HCEC 1CT (cell line): Measurements from ENCODE around the gene SLC5A1.
A peak's percentile ranks its signal among the peaks of the same experiment; 100 is the strongest.
"Not testable (repeated sequence)": the region's sequence is repeated elsewhere in the genome, so short reads cannot be mapped to it uniquely, and the experiment has no call there.

ENCODE experiments used
- DNase-seq: peaks from one replicate; pipeline ENCODE4 v3.0.0-alpha.2; 2017

Gene SLC5A1

DNA sequence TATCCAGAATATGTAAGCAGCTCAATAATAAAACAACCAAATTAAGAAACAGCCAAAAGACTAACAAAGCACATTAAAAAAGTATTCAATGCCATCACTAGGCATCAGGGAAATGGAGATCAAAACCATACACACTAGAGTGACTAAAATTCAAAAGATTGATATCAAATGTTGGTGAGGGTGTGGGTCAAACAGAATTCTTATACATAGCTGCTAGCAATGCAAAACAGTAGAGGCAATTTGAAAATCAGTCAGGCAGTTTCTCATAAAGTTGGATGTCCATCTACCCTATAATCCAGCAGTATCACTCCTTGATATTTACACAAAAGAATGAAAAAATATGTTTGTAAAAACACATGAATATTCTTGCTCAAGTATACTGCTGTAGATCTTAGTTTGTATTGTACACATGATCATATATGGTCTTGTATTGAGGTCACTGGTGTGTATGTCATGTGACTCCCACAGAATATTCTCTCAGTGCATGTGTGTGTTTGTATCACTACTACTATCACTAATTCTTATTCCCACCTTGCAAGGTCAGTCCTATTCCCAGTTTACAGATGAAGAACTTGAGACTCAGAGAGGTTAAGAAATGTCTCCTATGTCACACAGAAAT, 54.9 kb downstream of the SLC5A1 start:
- no peak for DNase-seq

DNA sequence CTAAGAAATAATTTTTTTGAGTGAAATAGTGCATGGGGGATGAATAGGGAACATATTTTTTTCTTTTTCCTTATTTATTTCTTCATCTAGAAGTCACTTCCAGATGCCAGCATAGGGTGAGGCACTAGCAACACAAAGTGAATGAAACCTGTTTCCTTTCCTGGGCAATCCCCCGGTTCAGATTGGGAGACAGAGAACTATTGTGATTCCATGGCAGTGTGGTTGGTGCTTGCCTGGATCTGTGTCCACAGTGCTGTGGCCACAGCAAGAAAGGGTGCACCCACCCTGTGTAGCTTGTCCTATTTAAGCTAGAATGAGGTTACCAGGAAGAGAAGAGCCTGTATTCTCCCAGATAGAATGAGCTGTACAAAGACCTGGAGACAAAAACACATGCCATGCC, 57.6 kb downstream of the SLC5A1 start:
- DNase-seq = no peak

DNA sequence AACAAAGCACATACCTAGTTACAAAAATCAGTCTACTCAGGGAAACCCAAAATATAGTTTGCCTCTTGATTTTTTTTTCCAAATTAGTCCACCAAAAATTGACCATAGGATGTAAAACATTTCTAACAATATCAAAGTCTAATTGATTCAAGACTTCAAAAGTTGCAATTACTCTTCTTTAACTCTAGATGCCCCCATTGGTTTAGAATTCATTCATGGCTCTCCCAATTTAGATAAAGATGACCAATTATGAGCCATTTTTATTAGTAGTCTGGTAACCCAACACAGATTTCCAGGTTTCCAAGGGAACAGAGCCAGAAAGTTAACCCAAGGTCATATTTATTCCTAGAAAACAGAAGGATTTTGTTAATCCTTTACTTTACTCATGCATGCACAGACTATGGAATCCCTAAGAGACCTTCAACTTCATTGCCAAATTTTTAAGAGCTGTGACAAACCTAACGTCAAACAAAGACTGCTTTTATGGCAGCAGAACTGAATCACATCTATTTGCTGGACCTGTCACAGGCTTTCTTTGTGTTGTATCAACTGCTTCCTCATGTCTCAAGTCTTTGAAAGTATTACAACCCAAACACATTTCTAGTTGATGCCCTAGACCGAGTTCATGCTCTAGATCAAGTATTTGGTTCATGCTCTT, 60.7 kb downstream of the SLC5A1 start:
- peak; percentile 21 for DNase-seq

DNA sequence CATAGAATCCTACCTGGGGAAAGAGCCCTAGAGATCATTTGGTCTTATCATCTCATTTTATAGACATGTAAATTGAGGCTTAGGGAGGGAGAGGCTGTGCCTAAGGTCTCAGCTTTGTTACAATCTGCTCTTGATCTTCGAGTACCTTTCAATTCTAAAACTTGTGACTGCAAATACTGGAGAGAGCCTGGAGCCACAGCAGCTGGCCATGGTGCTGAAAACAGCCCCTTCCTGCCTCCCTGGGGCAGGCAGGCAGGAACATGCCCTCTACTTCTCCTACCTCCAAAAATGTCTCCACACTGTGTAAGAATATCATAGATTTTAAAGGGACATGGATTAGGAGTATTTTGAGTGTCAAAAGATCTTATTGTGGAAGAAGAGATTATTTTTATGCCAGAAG, 63.9 kb downstream of the SLC5A1 start:
- no peak for DNase-seq

DNA sequence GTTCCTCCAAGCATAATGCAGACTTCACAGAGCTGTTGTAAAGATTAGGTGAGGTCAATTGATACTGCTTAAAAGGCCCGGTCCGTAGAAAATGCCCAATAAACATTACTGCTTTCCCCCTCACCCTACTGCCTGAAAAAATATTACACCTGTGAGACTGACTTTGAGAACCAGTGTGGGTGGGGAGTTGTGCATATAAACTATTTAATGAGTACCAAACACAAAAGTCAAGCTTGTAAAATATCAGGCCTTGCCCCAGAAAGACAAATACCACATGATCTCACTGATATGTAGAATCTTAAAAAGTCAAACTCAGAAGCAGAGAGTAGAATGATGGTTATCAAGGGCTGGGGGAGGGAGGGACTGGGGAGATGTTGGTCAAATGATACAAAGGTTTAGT, 69.3 kb downstream of the SLC5A1 start:
- no peak for DNase-seq

DNA sequence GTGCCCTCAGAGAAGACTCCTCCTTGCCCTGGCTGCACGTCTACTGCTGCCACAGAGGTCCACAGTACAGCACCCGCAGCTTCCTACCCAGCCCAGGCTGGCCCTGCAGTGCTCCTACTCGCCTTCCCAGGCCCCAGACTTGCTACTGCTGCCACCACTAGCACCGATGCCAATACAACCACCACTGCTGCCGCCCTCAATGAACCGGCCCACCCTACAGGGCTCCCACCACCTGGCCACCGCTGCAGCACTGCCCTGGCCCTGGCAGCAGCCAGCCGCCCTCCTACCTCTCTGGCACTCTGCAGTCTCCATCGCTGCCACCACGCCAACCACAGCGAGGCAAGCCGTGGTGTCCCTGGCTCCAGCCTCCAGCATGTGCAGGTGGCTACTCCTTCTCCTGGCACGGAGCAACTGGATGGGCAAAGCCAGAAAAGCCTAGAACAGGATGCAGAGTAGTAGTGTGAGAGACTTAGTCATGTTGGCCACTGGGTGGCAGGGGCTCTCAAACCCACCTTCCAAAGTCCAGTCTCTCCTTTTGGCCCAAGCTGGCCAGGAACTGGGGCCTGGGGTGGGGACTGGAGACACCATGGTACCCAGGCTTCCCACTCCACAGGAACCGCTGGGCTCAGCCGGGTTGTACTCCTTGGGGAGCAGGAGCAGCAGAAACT, 76.6 kb downstream of the SLC5A1 start:
- no peak for DNase-seq

DNA sequence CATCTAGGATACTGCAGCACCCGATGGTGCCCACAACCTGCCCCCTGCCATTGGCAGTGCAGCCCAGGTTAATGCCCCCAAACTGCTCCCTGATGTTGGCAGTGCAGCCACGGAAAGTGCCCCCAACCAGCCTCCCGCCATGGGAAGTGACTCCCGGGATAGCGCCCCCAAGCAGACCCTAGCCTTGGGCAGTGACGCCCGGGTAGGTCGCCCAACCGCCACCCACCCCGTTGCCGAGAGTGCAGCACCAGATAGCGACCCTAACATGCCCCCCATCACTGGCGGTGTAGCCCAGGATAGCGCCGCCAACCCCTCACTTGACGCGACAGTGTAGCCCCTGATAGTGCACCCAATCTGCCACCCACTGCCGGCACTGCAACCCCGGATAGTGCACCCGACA, 77.5 kb downstream of the SLC5A1 start:
- DNase-seq = no peak

DNA sequence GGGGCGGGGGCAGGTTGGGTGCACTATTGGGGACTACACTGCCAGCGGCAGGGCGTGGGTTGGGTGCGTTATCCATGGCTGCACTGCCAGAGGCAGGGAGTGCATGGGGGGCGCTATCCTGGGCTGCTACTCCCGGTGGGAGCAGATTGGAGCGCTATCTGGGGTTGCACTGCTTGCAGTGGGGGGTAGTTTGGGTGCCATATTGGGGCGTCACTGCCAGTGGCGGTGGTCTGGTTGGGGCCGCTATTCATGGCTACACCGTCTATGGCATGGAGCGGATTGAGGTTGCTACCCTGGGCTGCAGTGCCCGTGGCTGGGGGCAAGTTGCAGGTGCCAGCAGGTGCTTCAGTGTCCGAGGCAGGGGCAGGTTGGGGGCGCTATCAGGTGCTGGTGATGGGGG, 79.8 kb downstream of the SLC5A1 start:
- DNase-seq = no peak

DNA sequence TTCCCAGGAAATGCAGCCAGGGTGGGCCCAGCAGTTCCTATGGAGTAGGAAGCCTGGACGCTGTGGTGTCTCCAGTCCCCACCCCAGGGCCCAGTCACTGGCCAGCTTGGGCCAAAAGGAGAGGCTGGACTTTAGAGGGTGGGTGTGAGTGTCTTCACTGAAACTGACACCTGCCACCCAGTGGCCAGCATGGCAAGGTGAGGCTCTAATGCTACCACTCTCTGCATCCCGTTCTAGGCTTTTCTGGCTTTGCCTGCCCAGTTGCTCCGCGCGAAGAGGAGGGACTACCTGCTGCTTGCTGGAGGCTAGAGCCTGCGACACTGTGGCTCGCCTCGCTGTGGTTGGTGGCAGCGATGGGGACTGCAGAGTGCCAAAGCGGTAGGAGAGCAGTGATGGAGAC, 80.6 kb downstream of the SLC5A1 start:
- DNase-seq = no peak

DNA sequence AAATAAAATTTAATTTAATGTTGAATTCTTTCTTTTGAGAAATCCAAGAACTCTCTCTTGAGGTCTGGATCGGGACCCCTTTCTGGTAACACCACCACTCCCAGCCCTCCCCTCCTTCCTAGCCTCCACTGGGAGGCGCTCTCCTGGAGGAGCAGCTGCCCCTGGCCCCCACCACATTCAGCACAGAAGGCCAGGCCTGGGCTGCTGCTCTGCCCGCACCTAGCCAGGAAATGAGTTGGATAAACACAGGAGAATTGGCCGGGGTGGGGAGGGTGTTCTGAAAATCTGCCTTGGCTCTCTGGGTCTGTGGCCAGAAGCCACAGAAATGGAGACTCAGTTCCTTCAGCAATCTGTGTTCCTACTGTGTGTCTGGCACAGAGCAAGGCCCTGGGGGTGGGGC, 84.8 kb downstream of the SLC5A1 start:
- no peak for DNase-seq

DNA sequence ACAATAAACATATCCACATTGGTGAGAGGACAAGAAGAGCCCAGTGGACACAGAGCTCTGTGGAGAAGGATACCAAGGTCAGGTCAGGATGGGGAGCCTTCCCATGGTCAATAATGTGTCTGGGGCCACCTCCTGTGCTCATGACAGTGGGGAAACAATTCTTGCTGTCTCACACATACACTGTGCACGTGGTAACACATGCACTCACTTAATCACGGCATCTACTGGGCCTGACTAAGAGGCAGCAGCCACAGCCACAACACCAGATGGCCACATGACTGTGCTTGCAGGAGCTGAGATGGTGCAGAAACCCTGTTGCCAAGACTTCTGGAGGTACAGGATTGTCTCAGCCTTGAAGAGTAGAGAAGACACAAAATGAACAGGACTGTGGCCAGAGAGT, 87.4 kb downstream of the SLC5A1 start:
- DNase-seq = no peak

DNA sequence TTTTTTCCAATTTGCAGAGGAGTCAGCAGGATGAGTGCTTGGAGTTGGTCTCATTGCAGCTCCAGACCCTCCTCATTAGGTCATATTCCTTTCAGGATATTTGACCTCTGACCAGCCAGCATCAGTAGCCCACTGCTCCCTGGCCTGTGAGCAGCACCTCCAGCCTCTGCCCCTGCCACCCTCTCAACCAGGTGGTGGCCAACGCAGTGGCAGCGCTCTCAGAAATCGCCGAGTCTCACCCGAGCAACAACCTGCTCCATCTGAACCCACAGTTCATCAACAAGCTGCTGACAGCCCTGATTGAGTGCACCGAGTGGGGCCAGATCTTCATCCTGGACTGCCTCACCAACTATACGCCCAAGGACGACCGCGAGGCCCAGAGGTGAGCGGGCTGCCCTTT, 89.1 kb downstream of the SLC5A1 start:
- DNase-seq = no peak

DNA sequence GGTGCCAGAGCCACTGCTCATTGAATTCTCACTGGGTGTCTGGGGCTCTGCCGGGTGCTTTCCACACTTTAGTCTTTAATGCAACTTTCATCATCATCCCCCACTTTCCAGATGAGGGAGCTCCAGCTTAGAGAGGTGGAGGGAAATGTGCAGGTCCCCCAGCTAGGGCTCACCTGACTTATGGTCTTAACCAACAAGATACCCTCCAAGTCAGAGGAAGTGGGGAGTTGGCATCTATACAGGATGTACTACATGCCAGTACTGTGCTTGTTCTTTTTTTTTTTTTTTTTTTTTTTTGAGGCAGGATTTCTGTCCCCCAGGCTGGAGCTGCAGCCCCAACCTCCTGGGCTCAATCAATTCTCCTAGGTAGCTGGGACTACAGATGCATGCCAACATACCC, 89.7 kb downstream of the SLC5A1 start:
- no peak for DNase-seq

DNA sequence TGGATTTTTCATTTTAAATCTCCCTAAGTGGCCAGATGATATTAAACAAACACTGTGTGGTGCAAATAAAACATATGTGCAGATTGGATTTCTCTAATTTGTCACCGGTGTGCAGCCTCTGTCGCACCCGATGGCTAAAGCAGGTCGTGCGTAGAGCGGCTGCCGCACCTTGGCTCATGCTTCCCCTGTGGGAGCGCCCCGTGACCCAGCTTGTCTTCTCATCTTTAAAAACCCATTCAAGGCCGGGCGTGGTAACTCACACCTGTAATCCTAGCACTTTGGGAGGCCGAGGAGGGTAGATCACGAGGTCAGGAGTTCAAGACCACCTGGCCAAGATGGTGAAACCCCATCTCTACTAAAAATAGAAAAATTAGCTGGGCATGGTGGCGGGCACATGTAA, 91.7 kb downstream of the SLC5A1 start:
- not testable (repeated sequence) for DNase-seq

DNA sequence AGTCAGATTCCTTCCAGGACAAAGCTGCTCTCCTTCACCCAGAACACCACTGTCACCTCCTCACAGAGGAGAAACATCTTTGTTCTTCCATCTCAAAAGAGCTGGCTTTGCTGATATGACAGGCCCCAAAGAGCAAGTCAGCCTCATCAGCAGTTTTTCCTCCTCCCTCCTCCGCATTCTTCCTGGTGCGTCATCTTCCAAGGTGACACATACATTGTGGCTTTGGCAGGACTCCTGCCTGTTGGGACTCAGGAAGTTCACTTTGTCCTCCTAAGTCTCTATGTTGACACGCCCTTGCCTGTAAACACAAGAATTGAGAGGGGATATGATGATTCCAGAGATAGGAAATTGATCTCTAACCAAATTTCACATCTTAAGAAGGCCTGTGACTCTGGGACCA, 92.9 kb downstream of the SLC5A1 start:
- peak; percentile 42 for DNase-seq

DNA sequence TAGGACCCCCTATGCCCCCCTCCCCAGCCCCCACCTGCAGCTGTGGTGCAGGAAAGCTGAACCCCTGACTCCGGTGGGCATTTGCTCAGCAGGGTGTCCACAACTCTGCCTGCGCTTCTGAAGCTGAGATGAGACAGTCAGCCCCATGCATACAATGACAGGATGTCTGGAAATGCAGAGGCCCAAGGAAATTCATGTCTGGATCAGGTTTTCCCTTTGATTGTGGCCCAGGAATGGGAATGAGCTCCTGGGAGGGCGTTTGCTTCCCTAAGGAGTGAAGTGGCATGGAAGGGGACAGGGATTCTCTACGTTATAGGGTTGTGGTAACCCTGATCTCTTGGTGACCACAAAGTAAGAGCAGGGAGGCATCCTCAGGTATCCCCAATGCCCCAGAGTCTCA, 93.8 kb downstream of the SLC5A1 start:
- not testable (repeated sequence) for DNase-seq

DNA sequence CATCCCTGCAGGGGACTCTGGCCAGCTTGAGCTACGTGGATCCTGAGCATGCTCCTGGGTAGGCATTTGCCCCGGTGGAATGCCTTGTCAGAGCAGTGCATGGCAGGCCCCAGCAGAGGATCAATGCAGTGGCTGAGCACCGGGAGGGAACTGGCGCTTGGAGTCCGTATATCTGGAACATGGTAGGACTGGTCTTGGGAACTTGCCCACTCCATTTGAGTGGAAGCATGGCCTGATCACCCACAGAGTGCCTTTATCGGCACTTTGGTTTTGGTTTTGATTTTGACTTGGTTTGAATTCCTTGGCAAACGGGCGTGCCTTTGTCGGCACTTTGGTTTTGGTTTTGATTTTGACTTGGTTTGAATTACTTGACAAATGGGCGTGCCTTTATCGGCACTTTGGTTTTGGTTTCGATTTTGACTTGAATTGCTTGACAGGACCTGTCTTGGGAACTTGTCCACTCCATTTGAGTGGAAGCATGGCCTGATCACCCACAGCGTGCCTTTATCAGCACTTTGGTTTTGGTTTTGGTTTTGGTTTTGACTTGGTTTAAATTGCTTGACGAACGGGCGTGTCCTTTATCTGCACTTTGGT, 94.8 kb downstream of the SLC5A1 start:
- not testable (repeated sequence) for DNase-seq

DNA sequence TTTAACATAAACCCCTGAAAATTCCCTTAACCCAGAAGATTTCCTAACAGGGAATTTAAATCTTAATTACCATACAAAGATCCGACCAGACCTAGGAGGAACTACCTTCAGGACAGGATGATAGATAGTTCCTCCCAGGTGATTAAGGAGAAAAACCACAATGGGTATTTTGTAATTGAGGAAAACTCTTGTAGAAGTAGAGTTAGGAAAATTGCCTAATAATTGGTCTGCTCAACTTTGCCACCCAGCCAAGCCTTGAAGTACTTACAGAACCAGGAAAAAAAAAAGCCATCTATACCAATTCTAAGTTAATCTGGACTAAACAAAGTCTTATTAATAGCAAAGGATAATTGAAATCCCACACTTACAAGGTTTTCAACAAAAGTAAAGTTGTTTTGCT, 95.5 kb downstream of the SLC5A1 start:
- DNase-seq = not testable (repeated sequence)

DNA sequence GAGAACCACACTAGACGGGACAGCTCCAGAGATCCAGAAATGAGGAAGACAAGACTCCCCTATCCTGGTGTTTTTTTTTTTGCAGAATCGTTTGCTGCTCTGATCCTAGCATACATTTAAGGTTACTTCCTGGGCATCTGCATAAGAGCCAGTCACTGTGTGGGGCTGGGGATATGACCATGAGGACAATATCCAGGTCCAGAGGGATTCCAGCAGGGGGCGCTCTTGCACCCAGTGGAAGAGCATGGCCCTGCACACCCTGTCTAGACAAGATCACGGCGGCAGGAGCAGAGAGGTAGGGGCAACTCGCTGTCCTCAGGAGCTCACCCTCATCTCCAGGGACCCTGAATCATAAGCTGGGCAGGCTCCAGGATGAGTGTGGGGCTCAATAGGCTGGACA, 97.6 kb downstream of the SLC5A1 start:
- DNase-seq = not testable (repeated sequence)

DNA sequence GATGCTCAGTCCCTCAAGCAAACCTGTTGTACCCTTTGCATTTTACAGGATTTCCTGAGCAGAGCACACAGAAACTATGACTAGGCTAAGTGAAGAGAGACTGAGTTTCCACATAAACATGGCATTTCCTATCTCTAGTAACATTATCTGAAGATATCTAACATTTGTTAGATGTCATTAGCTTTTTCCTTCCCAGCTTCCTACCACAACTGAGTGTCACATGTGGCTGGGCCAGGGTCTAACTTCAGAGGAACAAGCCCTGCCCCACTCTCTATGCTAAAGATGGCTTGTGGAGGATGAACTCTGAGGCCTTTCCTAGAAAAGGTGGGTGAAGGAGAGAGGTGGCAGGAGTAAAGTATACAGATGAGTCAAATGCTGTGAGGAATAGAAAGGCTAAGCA, 99.5 kb downstream of the SLC5A1 start:
- DNase-seq = no peak

DNA sequence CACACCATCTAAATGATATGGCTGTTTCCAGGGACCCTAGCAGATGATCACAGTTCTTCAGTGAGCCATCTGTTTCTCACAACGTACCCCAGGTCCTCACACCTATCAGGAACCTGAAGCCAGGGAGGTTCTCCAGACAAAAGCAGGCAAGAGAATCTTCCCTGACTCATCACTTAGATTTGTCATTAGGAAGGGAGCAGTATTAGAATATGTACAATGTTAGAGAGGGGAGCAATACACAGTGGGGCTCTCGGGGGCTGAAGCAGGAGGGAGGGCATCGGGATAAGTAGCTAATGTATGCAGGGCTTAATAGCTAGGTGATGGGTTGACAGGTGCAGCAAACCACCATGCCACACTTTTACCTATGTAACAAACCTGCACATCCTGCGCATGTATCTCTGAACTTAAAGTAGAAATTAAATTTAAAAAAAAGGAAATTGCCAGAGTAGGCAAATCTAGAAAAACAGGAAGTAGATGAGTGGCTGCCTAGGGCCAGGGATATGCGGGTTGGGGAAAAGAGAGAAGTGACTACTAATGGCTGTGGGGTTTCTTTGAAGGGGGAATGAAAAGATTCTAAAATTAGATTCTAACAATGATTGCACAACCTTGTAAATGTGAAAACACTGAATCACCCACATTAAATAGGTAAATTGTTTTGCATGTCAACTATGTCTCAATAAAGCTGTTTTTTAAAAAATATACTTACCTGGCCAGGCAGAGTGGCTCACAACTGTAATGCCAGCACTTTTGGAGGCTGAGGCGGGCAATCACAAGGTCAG, 101.6 kb downstream of the SLC5A1 start:
- no peak for DNase-seq

DNA sequence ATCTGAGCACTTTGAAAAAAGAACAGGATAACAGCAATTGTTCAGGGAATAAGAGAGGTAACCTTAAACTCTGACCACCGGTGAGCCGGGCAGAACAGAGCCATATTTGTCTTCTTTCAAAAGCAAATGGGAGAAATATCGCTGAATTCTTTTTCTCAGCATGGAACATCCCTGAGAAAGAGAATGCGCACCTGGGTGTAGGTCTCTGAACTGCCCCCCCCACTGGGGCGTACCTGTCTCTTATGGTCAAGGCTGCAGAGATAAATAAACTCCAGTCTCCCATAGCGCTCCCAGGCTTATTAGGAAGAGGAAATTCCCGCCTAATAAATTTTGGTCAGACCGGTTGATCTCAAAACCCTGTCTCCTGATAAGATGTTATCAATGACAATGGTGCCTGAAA, 104.1 kb downstream of the SLC5A1 start:
- DNase-seq = not testable (repeated sequence)

DNA sequence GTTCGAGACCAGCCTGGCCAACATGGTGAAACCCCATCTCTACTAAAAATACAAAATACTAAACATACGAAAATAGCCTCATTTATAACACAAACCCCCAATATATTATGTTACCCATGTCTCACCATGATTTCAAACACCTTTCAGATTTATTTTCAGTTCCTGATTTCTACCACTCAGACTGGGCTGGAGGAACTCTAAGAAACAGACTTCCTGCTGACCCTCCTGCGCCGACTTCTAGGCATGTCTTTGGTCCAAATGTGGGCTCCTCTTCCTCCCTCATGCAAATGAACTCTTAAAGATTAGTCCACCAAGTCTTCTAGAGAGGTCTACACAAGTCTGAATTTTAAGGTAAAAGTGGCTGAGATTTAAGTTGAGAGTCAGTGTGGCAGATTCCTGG, 105.3 kb downstream of the SLC5A1 start:
- DNase-seq = not testable (repeated sequence)
